HG02763 (cell line): Measurements from ENCODE around the gene OOSP1.
"Not testable (repeated sequence)": the region's sequence is repeated elsewhere in the genome, so short reads cannot be mapped to it uniquely, and the experiment has no call there.

ENCODE experiments used
- ATAC-seq: cut with Tn5 transposase; IDR thresholded peaks from one replicate; pipeline ENCODE4 v1.9.1; 2021; ENCODE audit warnings: mild to moderate bottlenecking, moderate library complexity; ENCODE audit not compliant: unreplicated experiment

The OOSP1 gene

GRCh38 chr11:59938132-59938531, at the start of gene OOSP1:
Gene OOSP1 (plus strand): TSS chr11:59938432. CDS start chr11:59938455, 23 bp downstream.
- ATAC-seq, result no peak

DNA sequence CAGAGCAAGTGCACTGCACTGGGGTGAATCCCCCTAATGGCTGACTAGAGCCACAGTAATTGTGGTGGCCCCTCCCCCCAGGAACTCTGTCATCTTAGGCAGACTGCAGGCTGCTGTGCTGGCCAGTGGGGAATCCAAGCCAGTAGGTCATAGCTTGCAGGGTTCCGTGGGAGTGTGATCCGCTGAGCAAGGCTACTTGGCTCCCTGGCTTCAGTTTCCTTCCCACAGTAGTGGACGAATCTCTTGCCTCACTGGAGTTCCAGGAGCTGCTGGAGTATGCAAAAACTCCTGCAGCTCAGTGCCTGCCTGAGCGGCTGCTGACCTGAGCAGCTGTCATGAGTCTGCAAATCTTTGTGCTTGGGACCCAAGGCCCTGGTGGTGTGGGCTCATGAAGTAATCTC, 46.5 kb upstream of the OOSP1 start:
- no peak for ATAC-seq

DNA sequence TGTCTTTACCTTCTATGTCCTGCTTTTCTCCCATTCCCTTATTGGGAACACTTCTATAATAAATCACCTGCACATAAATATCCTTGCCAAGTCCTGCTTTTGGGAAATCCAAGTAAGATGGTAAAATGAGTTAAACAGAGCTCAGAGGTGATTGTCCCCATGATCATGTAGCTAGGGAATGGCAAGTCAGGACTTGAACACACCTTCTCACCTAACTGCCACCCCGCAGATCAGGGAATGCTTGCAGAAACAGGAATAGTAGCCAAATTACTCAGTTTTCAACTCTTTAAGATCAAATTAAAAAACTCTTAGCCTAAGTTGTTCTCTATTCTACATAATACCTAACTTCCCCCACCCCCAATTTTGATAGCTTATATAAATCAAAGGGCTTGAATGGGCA, 43.6 kb upstream of the OOSP1 start:
- ATAC-seq, result no peak

GRCh38 chr11:59898046-59898445, 40.2 kb upstream of the OOSP1 start:
- ATAC-seq, result no peak

GRCh38 chr11:59898650-59899049, 39.6 kb upstream of the OOSP1 start:
- no peak for ATAC-seq

DNA sequence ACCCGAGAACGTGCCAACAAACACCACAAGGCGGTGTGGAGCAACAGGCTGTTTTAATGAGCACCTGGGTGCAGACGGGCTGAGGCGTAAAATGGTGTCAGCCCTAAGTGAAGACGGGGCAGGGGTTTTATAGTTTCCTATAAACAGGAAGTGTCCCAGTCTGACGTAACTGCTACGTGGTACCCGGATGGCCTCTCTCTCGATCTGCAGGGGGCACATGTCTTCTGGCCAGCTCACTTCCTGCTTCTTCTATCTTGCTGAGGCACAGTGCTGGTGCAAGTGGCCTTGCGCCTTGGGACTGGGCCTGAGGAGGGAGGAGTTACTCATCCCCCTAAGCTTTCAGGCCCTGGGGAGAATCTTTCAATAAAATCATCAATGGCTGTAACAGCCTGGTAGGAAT, 38.7 kb upstream of the OOSP1 start:
- ATAC-seq, result no peak

- no peak for ATAC-seq
These were observed 37.7 kb upstream of the OOSP1 start for GRCh38 chr11:59900366-59901126.

DNA sequence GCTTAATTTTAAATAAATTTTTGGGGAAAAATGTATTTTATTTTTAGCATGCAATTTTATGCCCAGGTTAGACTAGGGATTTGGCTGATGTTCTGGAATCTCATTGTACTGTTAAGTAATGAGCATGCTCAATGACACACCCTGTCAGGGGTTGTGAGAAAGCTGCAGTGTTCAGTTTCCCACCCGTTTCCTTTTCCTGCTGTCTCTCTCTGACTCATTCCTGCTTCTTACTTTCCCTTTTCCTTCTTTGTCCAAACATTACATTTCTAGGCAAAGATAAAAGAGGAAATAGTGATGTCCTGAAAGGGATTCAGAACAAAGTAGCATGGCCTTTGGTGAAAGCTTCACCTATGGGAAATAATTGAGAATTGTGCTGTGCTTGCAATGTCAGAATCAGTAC, 36.9 kb upstream of the OOSP1 start:
- no peak for ATAC-seq

DNA sequence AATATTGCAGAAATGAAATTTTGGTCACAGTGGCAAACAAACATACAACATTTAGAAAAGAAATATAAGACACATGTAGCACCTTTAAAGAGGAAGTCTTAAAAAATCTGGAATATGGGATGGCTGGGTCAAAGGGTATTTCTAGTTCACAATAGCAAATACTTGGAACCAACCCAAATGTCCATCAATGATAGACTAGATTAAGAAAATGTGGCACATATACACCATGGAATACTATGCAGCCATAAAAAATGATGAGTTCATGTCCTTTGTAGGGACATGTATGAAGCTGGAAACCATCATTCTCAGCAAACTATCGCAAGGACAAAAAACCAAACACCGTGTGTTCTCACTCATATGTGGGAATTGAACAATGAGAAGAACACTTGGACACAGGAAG, 34.7 kb upstream of the OOSP1 start:
- not testable (repeated sequence) for ATAC-seq

- no peak for ATAC-seq
These were observed 19.8 kb upstream of the OOSP1 start for GRCh38 chr11:59918480-59918879.

DNA sequence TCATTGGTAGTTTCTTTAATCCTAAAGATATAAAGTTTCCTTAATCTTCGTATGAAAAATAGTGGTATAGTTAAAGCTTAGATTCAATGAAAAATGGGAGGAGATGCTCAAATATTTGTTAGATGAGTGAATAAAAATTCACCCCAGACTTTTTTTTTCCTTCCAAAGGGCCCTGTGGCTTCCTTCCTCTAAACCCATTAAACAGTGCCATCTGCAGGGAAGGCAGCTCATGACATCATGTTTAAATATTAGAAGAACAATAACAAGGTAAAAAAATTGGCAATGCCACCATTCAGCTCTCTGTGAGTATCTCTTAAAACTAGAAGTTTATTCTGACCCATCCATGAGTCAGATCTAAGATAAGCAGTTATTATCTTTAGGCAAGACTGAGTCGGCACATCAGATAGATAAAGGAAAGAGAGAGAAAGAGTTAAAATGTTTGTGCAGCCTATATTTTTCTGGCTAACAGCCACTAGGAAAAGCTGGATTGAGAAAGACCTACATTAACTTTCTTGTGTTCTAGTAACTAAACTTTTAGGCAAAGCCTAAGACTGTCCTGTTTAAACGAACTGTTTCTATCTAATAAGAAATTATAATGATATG, 19.1 kb upstream of the OOSP1 start:
- ATAC-seq, result no peak

GRCh38 chr11:59923813-59924212, 14.4 kb upstream of the OOSP1 start:
- no peak for ATAC-seq

DNA sequence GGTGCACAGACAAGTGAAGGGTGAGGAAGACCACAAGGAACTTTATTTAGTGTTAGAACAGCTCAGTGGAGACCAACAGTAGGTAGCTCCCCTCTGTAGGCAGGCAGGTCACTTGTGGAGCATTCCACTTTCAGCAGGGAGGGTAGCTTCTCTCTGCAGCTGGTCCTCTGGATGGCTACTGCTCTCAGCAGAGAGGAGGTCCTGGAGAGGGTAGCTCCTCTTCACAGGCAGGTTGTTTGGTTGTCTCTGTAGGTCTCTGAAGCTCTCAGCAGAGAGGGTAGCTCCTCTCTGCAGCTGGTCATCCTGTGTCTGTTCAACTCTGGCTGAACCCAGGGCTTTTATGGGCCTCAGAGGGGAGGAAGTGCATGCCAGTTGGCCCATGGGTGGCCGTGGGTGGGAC, 6.5 kb upstream of the OOSP1 start:
- ATAC-seq, result no peak

DNA sequence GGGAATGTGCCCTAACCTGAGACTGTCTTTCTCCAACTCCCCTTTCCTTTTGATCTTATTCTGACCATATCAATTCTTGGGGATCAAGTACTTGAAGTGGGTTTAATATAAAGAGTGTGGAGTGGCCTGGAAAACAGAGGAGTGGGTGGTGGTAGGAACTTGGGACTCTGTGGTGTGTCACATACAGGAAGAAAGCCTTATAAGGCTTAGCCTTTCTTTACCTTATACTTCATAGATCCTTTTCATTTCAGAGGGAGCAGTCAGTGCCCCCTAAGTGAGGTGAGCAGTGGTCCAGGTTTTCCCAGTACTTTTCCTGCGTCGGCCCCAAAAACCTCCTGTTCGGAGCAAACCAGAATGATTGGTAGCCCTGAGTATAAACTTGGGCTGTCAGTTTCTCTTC, 486 bp downstream of the OOSP1 start:
- no peak for ATAC-seq

DNA sequence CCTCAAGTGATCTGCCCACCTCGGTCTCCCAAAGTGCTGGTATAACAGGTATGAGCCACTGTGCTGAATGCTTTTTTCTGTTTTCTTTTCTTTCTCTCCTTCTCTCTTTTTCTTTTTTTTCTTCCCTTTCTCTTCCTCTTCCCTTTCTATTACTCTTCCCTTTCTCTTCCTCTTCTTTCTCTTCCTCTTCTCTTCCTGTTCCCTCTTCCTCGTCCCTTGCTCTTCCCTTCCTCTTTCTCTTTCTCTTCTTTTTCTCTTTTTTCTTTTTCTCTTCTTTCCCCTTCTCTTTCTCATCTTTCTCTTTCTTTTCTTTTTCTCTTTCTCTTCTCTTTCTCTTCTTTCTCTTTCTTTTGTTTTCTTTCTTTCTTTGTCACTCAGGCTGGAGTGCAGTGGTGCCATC, 1.2 kb downstream of the OOSP1 start:
- ATAC-seq, result no peak

DNA sequence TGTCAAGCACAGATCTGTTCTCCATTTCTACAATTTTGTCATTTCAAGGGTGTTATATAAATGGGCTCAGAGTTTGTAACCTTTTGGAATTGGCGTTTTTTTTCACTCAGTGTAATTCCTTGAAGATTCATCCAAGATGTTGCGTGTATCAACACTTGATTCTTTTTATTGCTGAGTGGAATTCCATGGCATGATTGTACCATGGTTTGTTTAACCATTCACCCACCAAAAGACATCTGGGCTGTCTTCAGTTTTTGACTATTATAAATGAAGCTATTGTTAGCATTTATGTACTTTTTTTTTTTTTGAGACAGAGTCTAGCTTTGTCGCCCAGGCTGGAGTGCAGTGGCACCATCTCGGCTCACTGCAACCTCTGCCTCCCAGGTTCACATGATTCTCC, 2.9 kb downstream of the OOSP1 start:
- no peak for ATAC-seq

DNA sequence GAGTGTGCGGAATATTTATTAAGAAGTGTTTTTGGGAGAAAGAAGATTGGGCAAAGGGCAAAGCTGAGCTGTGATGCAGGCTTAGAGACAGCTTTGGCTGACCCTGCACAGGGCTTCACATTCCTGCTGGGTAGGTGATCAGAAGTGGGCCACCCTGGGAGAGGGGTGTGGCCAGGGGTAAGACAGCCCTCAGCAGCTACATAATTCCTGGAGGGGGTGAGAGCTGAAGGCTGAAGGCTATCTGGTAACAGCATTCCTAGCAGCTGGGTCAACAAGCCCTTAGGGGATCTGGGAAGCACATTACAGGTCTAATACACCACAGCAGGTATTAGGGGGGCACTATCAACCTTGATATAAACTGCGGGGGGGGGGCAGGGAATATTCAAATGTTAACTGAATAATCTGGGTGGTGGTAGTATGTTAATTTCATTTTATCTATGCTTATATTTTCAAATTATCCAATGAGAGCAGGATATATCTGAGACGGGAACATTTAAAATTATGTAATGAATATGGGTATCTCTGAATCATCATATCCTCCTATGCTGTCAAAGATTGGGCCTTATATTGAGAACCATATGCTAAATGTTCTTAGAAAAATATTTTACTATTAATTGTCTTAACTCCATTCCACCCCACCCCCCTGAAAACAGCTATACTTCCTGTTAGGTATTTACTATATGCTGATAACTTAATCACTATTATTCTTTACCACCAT, 5.9 kb downstream of the OOSP1 start:
- ATAC-seq, result no peak

- ATAC-seq, result no peak
These were observed 6.5 kb downstream of the OOSP1 start for GRCh38 chr11:59944720-59945119.

- ATAC-seq, result no peak
These were observed 15.4 kb downstream of the OOSP1 start for GRCh38 chr11:59953463-59954218.

- no peak for ATAC-seq
These were observed 16.1 kb downstream of the OOSP1 start for GRCh38 chr11:59954219-59954847.

GRCh38 chr11:59957094-59957493, 18.9 kb downstream of the OOSP1 start:
- ATAC-seq, result no peak
